ENCODE results near the gene SORCS2.

GRCh38 chr4:7146786-7147115 is 45.6 kb upstream of the SORCS2 start:
- TF ChIP-seq CTCF (conservative IDR thresholded peaks at IDR 0.05; ENCODE audit: low read length) = no peak
- TF ChIP-seq EZH2phosphoT487 (IDR thresholded peaks at IDR 0.05; ENCODE audit: borderline replicate concordance, low read depth, low read length) = no peak

Data from OCI-LY7 (cell line).